HL-60 (cell line): ENCODE data around the gene ANTXR1.

ENCODE experiments used
- DNase-seq, 2 experiments: peaks; one replicate each; pipeline ENCODE4 v3.0.0-alpha.2; 2010 to 2020; ENCODE audit warnings: low read depth in 1 of 2, low spot score in 1 of 2
- H3K27ac ChIP-seq: fragments of 250-450 bp; sonication (Bioruptor Pico); replicated peaks from 2 replicates; pipeline ENCODE4 v1.5.1; 2020; ENCODE audit warnings: mild to moderate bottlenecking, moderate library complexity
- H3K27me3 ChIP-seq: fragments of 250-450 bp; sonication (Bioruptor Pico); 2 replicates; pipeline ENCODE4 v1.5.1; 2021; ENCODE audit warnings: mild to moderate bottlenecking, moderate library complexity; ENCODE audit not compliant: insufficient read depth, poor library complexity, severe bottlenecking
- H3K4me3 ChIP-seq: replicated peaks from 2 replicates; pipeline ENCODE4 v1.5.1; 2011; ENCODE audit warnings: mild to moderate bottlenecking, control low read depth, low read length; ENCODE audit not compliant: insufficient read depth
- CTCF ChIP-seq: IDR thresholded peaks from one replicate; pipeline ENCODE4 v1.5.1; 2011; ENCODE audit warnings: low read length, control low read depth, inconsistent platforms; ENCODE audit not compliant: insufficient read depth
- GABPA ChIP-seq: IDR thresholded peaks from 2 replicates; pipeline ENCODE4 v1.6.1; 2012; ENCODE audit warnings: low read depth
- POLR2AphosphoS5 ChIP-seq: IDR thresholded peaks from 2 replicates; pipeline ENCODE4 v1.6.1; 2012; ENCODE audit warnings: low read depth
- REST ChIP-seq: IDR thresholded peaks from 2 replicates; pipeline ENCODE4 v1.6.1; 2012; ENCODE audit warnings: low read depth; ENCODE audit not compliant: insufficient replicate concordance
- SPI1 ChIP-seq: IDR thresholded peaks from 2 replicates; pipeline ENCODE4 v1.6.1; 2012; ENCODE audit warnings: low read depth, mild to moderate bottlenecking, borderline replicate concordance

The ANTXR1 gene

GRCh38 chr2:69170661-69171060 lies 157.7 kb downstream of the ANTXR1 start:
- no peak overlapping the region for H3K4me3 ChIP-seq
- H3K27ac ChIP-seq: no peak overlapping the region
- DNase-seq: no peak
- no peaks in the 10 kb centered on the region for H3K27me3 ChIP-seq
- TF ChIP-seq REST (no peak), POLR2AphosphoS5 (no peak), GABPA (no peak), SPI1 (no peak)

GRCh38 chr2:69171116-69171896 lies 158.3 kb downstream of the ANTXR1 start:
- no peak for DNase-seq
- TF ChIP-seq CTCF: no peak
- no peak overlapping the region for H3K4me3 ChIP-seq
- H3K27ac ChIP-seq: no peak overlapping the region
- H3K27me3 ChIP-seq: no peaks in the 10 kb centered on the region

GRCh38 chr2:69171897-69172525 lies 159.0 kb downstream of the ANTXR1 start:
- Histone ChIP-seq H3K27ac (no peak overlapping the region), H3K4me3 (no peak overlapping the region), H3K27me3 (no peaks in the 10 kb centered on the region)
- TF ChIP-seq SPI1: no peak
- no peak for TF ChIP-seq GABPA
- TF ChIP-seq CTCF: no peak
- no peak for TF ChIP-seq POLR2AphosphoS5
- TF ChIP-seq REST: no peak
- DNase-seq: no peak

GRCh38 chr2:69173706-69174105 lies 160.7 kb downstream of the ANTXR1 start:
- DNase-seq: no peak
- no peak overlapping the region for H3K4me3 ChIP-seq

More at GRCh38 chr2:69173706-69174105, 160.7 kb downstream of the ANTXR1 start:
- no peak overlapping the region for H3K27ac ChIP-seq
- H3K27me3 ChIP-seq: no peaks in the 10 kb centered on the region
- TF ChIP-seq POLR2AphosphoS5 (no peak), REST (no peak), CTCF (no peak)
